EH (cell line): ENCODE data around the gene PTGES.

Experiments used
- DNase-seq: peaks from one replicate; pipeline ENCODE4 v3.0.0-alpha.2; 2015; ENCODE audit warnings: low read depth

The PTGES gene

GRCh38 chr9:129746092-129746777 is 6.6 kb downstream of the PTGES start:
- peak; percentile 64 for DNase-seq

DNA sequence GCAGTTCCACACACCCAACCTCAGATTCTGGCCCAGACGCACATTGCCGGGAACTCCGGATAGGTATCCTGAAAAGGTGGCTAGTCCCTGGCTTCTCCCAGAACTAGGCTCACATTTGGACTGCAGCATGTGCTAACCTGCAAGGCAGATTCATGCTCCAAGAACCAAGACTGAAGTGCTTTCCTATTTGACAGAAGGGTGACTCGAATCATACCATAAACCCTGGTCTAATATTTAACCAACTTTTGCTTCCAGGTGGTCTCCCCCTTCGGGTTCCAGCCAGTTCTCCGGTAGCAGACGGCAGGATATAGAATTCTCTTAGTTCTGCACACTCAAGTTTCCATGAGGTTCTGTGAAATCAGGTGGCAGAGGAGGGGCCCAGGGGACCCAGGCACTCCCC is 7.6 kb downstream of the PTGES start:
- DNase-seq = no peak

GRCh38 chr9:129740666-129741464 is 12.0 kb downstream of the PTGES start:
- no peak for DNase-seq

- DNase-seq = no peak
These were observed 12.7 kb downstream of the PTGES start for GRCh38 chr9:129740174-129740573.

DNA sequence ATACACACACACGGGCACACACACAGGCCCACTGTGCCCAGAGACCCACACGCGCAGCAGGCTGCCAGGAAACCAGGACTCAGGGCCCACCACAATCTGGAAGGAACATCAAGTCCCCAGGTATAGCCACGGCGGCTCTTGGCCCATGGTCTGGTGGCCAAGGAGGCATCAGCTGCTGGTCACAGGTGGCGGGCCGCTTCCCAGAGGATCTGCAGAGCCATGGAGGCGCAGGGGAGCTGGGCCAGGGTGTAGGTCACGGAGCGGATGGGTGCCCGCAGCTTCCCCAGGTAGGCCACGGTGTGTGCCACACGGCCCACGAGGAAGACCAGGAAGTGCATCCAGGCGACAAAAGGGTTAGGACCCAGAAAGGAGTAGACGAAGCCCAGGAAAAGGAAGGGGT is 13.4 kb downstream of the PTGES start:
- no peak for DNase-seq

DNA sequence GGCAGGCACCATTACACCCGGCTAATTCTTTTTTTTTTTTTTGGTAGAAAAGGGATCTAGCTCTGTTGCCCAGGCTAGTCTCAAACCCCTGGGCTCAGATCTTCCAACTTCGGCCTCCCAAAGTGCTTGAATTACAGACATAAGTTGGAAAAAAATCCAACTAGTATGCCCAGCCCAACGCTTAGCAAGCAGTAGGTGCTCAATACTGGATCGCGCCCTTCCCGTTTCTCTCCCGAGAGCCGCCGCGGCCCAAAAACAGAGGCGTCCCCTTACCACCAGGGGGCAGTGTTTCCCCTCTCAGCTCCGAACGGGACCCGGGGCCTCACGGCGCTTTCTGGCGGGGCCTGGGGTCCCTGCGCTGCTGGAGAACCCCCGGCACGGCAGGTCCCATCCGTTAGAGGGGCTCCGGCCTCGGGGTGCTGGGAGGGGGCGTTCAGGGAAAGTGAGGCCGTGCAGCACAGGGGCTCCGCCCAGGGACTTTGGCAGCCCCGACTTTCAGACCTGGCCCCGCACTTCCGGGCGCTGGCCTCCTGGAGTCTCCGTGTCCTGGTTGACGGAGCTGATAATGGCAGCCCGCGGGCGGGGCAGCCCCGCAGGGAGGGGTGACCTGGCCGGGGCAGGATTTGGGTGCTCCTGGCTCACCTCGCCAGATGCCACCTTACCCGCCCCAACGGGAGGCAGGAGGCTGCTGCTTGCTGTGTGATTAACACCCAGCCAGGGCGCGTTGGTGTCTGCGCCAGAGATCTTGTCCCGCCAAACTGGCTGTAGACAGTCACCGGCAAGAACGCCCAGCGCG is 15.2 kb downstream of the PTGES start:
- DNase-seq = peak; percentile 77

- no peak for DNase-seq
These were observed 16.5 kb downstream of the PTGES start for GRCh38 chr9:129736334-129736733.

GRCh38 chr9:129735546-129735945 is 17.3 kb downstream of the PTGES start:
- DNase-seq = no peak

DNA sequence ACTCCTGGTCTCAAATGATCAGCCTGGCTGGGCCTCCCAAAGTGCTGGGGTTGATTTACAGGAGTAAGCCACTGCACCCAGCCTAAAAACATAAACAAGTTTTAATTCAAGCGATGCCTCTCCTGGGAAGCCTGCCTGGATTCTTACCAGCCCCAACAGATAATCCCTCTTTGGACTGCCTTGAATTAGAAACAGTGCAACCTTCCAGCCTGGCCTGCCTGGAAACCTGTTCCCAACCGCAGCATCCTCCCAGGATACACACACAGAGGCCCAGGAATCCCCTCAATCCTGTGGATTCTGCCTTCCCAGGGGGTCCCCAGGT is 19.2 kb downstream of the PTGES start:
- DNase-seq = no peak

DNA sequence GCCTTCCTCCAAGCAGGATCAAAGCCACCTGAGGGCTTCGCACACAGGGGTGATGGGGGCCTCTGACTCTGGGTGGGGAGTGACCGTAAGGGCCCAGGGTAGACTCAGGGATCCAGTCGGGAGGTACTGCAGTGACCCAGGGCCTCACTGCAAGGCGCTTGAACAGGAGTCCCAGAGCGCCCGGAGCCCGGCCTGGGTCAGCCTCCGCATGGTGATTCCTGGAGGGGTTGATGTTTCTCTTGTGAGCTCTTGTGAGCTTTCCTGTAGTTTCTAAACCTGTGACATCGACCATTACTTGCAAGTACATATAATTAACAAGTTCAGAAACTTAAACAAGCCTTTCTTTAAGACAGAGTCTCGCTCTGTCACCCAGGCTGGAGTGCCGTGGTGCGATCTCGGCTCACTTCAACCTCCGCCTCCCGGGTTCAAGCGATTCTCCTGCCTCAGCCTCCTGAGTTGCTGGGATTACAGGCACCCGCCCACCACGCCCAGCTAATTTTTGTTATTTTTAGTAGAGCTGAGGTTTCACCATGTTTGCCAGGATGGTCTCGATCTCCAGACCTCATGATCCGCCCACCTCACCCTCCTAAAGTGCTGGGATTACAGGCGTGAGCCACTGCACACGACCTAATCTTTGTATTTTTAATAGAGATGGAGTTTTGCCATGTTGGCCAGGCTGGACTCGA is 19.8 kb downstream of the PTGES start:
- no peak for DNase-seq

DNA sequence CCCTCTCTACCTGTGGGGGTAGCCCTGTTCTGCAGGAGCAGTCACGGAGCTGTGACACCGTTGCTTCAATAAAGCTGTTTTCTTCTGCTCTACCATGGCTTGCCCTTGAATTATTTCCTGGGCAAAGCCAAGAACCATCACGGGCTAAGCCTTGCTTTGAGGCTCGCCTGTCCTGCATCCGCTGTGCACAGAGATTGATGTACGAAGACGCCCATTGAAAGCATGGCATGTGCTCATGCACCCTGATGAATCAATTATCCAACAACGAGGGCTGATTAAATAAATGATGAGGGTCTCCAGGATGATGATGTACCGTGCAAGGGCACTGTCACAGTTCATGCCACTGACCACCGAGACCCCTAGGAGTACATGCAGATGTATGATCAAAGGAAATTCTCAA is 20.7 kb downstream of the PTGES start:
- no peak for DNase-seq

GRCh38 chr9:129731477-129732085 is 21.3 kb downstream of the PTGES start:
- no peak for DNase-seq

- DNase-seq = no peak
These were observed 24.1 kb downstream of the PTGES start for GRCh38 chr9:129728744-129729143.

GRCh38 chr9:129726322-129727160 is 26.3 kb downstream of the PTGES start:
- DNase-seq = peak; percentile 88

- peak; percentile 84 for DNase-seq
These were observed 27.0 kb downstream of the PTGES start for GRCh38 chr9:129725795-129726251.

DNA sequence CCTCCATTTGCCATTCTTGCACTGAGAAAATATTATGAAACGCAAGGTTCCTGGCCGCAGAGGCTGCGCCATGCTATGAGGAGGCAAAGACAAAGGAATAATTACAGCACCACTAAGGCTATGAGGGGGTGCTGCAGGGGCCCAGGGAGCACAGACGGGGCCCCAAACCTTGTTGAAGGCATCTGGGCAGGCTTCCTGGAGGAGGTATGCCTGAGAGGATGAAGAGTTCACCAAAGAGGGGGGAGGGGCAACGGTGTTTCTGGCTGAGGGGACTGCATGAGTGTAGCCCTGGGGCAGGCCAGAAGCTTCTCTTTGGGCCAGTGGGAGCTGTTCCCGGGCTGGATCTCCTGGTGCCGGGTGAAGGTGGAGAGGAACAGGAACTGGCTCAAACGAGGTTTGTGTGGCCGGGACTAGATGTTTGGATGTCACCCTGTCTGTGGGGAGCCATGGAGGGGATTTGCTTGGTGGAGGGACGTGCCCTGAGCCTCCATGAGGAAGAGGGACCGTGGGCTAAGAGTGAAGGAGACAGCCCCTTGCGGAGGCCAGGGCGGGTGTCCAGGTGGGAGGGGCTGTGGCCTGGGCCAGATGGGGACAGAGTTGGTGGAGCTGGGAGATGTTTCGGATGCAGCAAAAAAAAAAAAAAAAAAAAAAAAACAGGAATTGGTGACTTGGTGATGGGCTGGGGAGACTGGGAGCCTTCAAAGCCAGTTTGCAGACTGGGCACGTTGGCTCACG is 28.2 kb downstream of the PTGES start:
- DNase-seq = no peak

- no peak for DNase-seq
These were observed 29.9 kb downstream of the PTGES start for GRCh38 chr9:129722913-129723312.

DNA sequence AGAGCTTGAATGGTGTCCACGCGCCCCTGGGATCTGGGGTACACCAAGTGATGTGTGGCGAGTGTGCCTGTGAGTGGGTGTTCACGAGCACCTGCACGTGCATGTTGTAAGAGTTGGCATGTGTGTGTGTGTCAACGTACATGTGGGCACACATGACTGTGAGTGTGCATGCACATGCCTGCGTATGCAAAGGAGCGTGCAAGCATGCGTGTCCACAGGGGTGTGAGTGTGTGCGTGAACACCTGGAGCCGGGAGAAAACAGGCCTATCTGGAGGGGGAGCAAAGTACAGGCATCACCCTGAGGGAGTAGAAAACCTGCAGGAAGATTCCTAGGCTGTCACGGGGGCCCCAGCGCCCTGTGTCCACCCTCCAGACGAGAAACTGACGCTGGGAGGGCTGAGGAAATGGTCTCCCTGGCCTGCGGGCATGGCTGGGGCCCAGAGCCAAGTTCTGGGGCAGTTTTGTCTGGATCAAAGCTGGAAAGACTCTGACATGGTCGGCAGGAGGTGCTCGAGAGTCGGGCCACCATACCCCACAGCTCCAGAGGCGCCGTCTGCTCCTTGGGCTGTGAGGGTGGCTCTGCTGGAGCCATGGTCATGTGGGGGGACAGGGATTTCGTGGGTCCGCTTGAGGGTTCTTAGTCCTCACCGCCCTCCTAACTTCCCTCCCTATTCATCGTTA is 31.8 kb downstream of the PTGES start:
- DNase-seq = no peak

GRCh38 chr9:129720181-129720864 is 32.5 kb downstream of the PTGES start:
- no peak for DNase-seq
